Ovary (tissue), 9 donors: ENCODE data around the gene UCN3. TPM values are rescaled to one million over a fixed set of nuclear protein-coding genes. Genes with fewer than 3 reads are reported as not detected.

Source experiments
- DNase-seq, 5 donors: peaks; one replicate each; pipeline ENCODE4 v3.0.0-alpha.2; 2019 to 2020
- H3K27ac ChIP-seq, 2 donors: fragments of 200-600 bp; one replicate each; pipeline versions ENCODE4 v1.5.1 to v1.8.0; 2019 to 2022
- H3K27me3 ChIP-seq: fragments of 200-600 bp; one replicate; pipeline ENCODE4 v1.8.0; 2022
- H3K36me3 ChIP-seq: fragments of 200-600 bp; sonication (generic); one replicate; pipeline ENCODE4 v1.5.1; 2019
- H3K4me1 ChIP-seq: one replicate; pipeline ENCODE4 v1.8.1; 2013; ENCODE audit warnings: mild to moderate bottlenecking, moderate library complexity; ENCODE audit not compliant: insufficient read depth
- H3K4me3 ChIP-seq: fragments of 200-600 bp; sonication (generic); one replicate; pipeline ENCODE4 v1.5.1; 2017
- H3K9me3 ChIP-seq, 2 donors: fragments of 200-600 bp in 1 of 2; sonication (generic) in 1 of 2; one replicate each; pipeline versions ENCODE4 v1.5.1 to v1.8.1; 2013 to 2019; ENCODE audit warnings: mild to moderate bottlenecking in 1 of 2, moderate library complexity in 1 of 2
- CTCF ChIP-seq, 3 donors: fragments of 450-650 bp in 2 of 3; fragments of 200-600 bp in 1 of 3; IDR thresholded peaks; one replicate each; pipeline versions ENCODE4 v1.5.1 to v1.8.0; 2016 to 2022; ENCODE audit warnings: antibody characterized with exemption in 3 of 3, mild to moderate bottlenecking in 1 of 3
- EP300 ChIP-seq: sonication (generic); formaldehyde crosslinking; IDR thresholded peaks from one replicate; pipeline ENCODE4 v1.6.1; 2017; ENCODE audit warnings: antibody characterized with exemption
- POLR2A ChIP-seq: fragments of 450-650 bp; IDR thresholded peaks from one replicate; pipeline ENCODE4 v1.6.1; 2017; ENCODE audit warnings: antibody characterized with exemption, mild to moderate bottlenecking, moderate library complexity
- WGBS, 3 donors: extraction: QIAGEN DNeasy Blood & Tissue Kit in 1 of 3; methylation state at CpG; one replicate each; pipeline versions ENCODE4 v1.1.5 to v1.1.7; 2013 to 2017; 5-methylcytosine and 5-hydroxymethylcytosine counted together
- intact Hi-C, 4 donors: fragments of 100-400 bp; cut with DNase I; formaldehyde crosslinking; loops; one replicate each; pipeline versions ENCODE4 v1.11.0 to v1.15.1; 2022 to 2023
- polyA plus RNA-seq, 2 donors: library from polyadenylated mRNA; stranded (reverse); fragments of 200-250 nt in 1 of 2; fragments of 350-450 nt in 1 of 2; fragmentation: Illumina TruSeq in 1 of 2; extraction: RNeasy Lipid Tissue Mini Kit (QIAGEN cat#74804) in 1 of 2; gene quantifications; one replicate each; pipeline ENCODE4 v1.2.3, GENCODE V29; 2013 to 2014
- total RNA-seq, 7 donors: library from RNA; depleted of rRNA in 2 of 7; stranded (reverse); fragments of >200 nt in 2 of 7; fragmentation: NEBNext Ultra II Directional in 3 of 7; extraction: Animal tissue kit (Norgen Biotek cat#: 25700) in 3 of 7; gene quantifications; one replicate each; pipeline versions ENCODE4 v1.1.0 to v1.2.4, GENCODE V29; 2016 to 2023
- donor health status: DM: no; HTN: no; CAD: no; lungs with moderate emphysema.
- donor health status: DM: no; HTN: no; CAD: no.
- donor health status: Bipolar disorder and iron deficiency.
- donor health status: DM: yes; HTN: yes; CAD: no.
- donor health status: DM: no; HTN: no; CAD: no.
- donor health status: DM: yes; HTN: yes; CAD: no.

The UCN3 gene
- total and polyA plus RNA-seq, 9 donors = not detected

- no peaks in the 10 kb centered on the region for H3K4me1 ChIP-seq
- H3K27me3 ChIP-seq = no peaks in the 10 kb centered on the region
- H3K4me3 ChIP-seq = no peak overlapping the region
- DNase-seq = no peak
- no peaks in the 10 kb centered on the region for H3K9me3 ChIP-seq
- no peak overlapping the region for H3K27ac ChIP-seq
- H3K36me3 ChIP-seq = no peaks in the 10 kb centered on the region
- TF ChIP-seq POLR2A (no peak), EP300 (no peak), CTCF (IDR thresholded peaks at IDR 0.05) (no peak)
- intact Hi-C loops = no loop called here
Observed at GRCh38 chr10:5338010-5338409, 26.8 kb upstream of the UCN3 start.

- DNase-seq = no peak
- intact Hi-C loops = no loop called here
- Histone ChIP-seq H3K27me3 (no peaks in the 10 kb centered on the region), H3K36me3 (no peaks in the 10 kb centered on the region), H3K9me3 (no peaks in the 10 kb centered on the region), H3K27ac (no peak overlapping the region), H3K4me1 (no peaks in the 10 kb centered on the region), H3K4me3 (no peak overlapping the region)
- TF ChIP-seq EP300 = no peak
- TF ChIP-seq POLR2A = no peak
- no peak for TF ChIP-seq CTCF (IDR thresholded peaks at IDR 0.05)
- WGBS, 3 donors = 84 to 88% (median 85%) methylated on average over 3 of the region's 3 CpGs
Observed at GRCh38 chr10:5343092-5343491, 21.7 kb upstream of the UCN3 start.

GRCh38 chr10:5343561-5343960 is 21.2 kb upstream of the UCN3 start:
- Histone ChIP-seq H3K27me3 (no peaks in the 10 kb centered on the region), H3K9me3 (no peaks in the 10 kb centered on the region), H3K27ac (no peak overlapping the region), H3K4me3 (no peak overlapping the region), H3K36me3 (no peaks in the 10 kb centered on the region), H3K4me1 (no peaks in the 10 kb centered on the region)
- 57 to 59% (median 58%) methylated on average over 4 of the region's 4 CpGs for whole genome bisulfite sequencing, 3 donors
- intact Hi-C loops = no loop called here
- no peak for DNase-seq
- no peak for TF ChIP-seq EP300
- no peak for TF ChIP-seq POLR2A
- TF ChIP-seq CTCF (IDR thresholded peaks at IDR 0.05) = no peak

GRCh38 chr10:5343979-5344378 is 20.8 kb upstream of the UCN3 start:
- DNase-seq = no peak
- no peaks in the 10 kb centered on the region for H3K4me1 ChIP-seq
- TF ChIP-seq CTCF (IDR thresholded peaks at IDR 0.05) (no peak), EP300 (no peak), POLR2A (no peak)
- H3K27ac ChIP-seq = no peak overlapping the region
- H3K4me3 ChIP-seq = no peak overlapping the region
- intact Hi-C loops = no loop called here
- WGBS, 3 donors = 72 to 78% (median 76%) methylated on average over 4 of the region's 4 CpGs
- H3K9me3 ChIP-seq = no peaks in the 10 kb centered on the region
- no peaks in the 10 kb centered on the region for H3K36me3 ChIP-seq
- H3K27me3 ChIP-seq = no peaks in the 10 kb centered on the region

- H3K36me3 ChIP-seq = no peaks in the 10 kb centered on the region
- intact Hi-C loops = no loop called here
- no peaks in the 10 kb centered on the region for H3K4me1 ChIP-seq
- TF ChIP-seq EP300 (no peak), CTCF (IDR thresholded peaks at IDR 0.05) (no peak), POLR2A (no peak)
- no peaks in the 10 kb centered on the region for H3K9me3 ChIP-seq
- H3K27ac ChIP-seq = no peak overlapping the region
- no peaks in the 10 kb centered on the region for H3K27me3 ChIP-seq
- H3K4me3 ChIP-seq = no peak overlapping the region
- no peak for DNase-seq
Observed at GRCh38 chr10:5344746-5345145, 20.0 kb upstream of the UCN3 start.
